Fibroblast of lung (primary cell): ENCODE data around the gene CASP10.

Source experiments
- EZH2 ChIP-seq: IDR thresholded peaks from 2 replicates; pipeline ENCODE4 v1.5.1; 2012; ENCODE audit warnings: low read length, control low read depth, mild to moderate bottlenecking; ENCODE audit errors: missing control alignments
- TF ChIP-seq, protein P1 (sequence below), 2 donors: IDR thresholded peaks in 1 of 2; conservative IDR thresholded peaks in 1 of 2; 1 replicate in 1 of 2; 2 replicates in 1 of 2; pipeline ENCODE4 v1.5.1; 2011 to 2012; ENCODE audit warnings: low read length in 2 of 2, control low read depth in 1 of 2, inconsistent platforms in 1 of 2, low read depth in 1 of 2, mild to moderate bottlenecking in 1 of 2

DNA sequence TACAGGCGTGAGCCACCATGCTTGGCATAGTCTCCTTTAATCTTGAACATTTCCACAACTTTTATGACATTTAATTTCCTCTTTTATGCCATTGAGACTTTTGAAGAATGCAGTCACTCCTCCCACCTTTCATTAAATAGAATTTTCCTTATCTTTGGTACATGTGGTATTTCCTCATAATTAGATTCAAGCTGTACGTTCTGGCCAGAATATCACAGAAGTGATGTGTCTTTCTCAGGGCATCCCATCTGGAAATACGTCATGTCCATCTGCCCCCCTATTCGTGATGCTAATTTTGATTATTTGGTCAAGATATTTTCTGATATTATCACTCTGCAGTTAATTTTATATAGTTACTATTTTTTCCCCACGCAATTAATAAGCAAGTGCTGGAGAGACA lies 16.9 kb downstream of the CASP10 start:
- TF ChIP-seq, protein P1, sequence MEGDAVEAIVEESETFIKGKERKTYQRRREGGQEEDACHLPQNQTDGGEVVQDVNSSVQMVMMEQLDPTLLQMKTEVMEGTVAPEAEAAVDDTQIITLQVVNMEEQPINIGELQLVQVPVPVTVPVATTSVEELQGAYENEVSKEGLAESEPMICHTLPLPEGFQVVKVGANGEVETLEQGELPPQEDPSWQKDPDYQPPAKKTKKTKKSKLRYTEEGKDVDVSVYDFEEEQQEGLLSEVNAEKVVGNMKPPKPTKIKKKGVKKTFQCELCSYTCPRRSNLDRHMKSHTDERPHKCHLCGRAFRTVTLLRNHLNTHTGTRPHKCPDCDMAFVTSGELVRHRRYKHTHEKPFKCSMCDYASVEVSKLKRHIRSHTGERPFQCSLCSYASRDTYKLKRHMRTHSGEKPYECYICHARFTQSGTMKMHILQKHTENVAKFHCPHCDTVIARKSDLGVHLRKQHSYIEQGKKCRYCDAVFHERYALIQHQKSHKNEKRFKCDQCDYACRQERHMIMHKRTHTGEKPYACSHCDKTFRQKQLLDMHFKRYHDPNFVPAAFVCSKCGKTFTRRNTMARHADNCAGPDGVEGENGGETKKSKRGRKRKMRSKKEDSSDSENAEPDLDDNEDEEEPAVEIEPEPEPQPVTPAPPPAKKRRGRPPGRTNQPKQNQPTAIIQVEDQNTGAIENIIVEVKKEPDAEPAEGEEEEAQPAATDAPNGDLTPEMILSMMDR (conservative IDR thresholded peaks at IDR 0.05 in 1 of 2, IDR thresholded peaks at IDR 0.05 in 1 of 2; ENCODE audit: low read depth in 1 of 2, low read length in 2 of 2): no peak
- no peak for TF ChIP-seq EZH2
